HG03103 (cell line): Measurements from ENCODE around the gene NOP14.
"Not testable (repeated sequence)": the region's sequence is repeated elsewhere in the genome, so short reads cannot be mapped to it uniquely, and the experiment has no call there.

ENCODE experiments used
- ATAC-seq: cut with Tn5 transposase; IDR thresholded peaks from one replicate; pipeline ENCODE4 v1.9.1; 2021; ENCODE audit warnings: low read depth; ENCODE audit not compliant: unreplicated experiment

The NOP14 gene

DNA sequence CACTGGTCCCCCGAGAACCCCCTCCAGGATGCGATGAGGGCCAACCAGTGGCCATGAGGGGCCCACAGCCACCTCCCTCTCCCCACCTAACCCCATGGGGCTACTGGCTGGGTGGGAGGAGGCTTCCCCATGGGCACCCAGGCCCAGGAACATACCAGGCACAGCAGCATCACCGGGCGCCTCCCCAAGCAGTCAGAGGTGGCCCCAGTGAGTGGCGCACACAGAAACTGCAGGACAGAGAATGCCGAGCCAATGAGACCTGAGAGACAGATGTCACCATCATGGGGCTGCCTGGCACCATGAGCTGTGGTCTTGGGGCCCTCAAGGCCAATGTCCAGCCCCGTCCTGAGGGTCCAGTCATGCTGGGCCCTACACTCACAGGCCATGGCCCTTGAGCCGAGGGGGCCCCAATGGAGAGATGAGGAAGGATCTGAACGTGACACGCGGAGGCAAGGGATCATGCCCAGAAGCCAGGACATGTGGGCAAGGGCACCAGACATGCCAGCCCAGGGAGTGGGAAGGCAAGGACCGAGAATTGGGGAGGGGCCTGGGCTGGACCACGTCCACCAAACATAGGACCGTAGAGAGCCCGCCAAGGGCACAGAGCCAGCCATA is 30.1 kb downstream of the NOP14 start:
- no peak for ATAC-seq

DNA sequence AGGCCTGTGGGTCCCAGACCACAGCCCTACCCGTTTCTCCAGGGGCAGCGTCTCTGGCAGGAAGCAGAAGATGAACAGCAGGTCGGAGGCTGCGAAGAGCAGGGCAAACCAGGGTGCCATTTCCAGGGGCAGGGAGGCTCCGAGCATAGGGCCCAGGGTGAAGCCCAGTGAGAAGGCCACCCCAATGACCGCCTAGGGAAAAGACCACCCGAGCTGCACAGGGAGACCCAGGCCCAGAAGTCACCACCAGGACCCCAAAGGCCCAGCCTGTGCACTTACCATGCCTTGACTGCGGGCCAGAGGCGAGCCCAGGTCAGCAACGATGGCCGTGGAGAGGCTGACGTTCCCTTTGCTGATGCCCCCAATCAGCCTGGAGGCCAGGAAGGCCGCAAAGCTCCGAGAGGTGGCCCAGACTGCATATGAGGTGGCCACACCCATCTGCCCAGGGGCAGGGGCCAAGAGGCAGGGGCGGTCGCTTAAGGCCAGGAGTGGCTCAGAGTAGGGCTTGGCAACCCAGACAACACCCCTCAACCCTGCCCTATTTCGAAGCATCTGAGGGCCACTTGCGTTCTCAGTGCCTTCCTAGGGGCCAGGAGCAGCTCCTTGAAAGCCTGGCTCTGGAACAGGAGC is 30.8 kb downstream of the NOP14 start:
- no peak for ATAC-seq

DNA sequence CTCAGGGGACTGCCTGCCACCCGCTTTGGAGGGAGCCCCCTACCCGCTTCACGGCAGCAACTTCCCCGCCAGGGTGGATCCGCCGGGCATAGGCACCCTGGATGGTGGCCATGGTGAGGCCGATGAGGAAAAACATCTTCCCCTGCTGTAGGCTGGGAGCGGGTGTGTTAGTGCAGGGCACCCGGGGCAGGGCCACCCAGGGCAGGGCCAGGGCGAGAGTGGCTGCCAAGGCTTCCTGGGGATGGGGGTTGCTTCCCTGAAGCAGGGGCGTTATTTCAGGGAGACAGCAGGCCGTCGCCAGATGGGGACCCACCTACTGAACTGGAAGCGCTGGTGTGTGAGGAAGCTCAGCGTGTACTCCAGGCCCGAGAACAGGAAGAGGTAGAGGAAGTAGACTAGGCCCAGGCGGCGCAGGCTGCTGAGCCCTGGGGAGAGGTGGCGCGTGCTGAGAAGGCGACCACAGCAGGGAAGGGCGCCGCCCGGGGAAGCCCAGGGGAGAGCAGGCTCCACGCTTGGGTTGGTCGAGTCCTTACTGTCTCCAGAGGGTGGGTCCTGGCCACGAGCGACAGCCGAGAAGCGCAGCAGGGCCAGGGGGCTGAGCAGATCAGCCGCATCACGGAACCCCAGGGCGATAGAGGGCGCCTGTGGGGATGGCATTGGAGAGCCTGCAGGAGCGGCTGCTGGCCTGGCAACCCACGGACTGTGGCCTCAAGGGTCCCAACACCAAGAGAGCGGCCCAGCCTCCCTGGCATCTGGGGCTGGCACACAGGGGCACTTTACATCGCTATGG is 31.5 kb downstream of the NOP14 start:
- no peak for ATAC-seq

DNA sequence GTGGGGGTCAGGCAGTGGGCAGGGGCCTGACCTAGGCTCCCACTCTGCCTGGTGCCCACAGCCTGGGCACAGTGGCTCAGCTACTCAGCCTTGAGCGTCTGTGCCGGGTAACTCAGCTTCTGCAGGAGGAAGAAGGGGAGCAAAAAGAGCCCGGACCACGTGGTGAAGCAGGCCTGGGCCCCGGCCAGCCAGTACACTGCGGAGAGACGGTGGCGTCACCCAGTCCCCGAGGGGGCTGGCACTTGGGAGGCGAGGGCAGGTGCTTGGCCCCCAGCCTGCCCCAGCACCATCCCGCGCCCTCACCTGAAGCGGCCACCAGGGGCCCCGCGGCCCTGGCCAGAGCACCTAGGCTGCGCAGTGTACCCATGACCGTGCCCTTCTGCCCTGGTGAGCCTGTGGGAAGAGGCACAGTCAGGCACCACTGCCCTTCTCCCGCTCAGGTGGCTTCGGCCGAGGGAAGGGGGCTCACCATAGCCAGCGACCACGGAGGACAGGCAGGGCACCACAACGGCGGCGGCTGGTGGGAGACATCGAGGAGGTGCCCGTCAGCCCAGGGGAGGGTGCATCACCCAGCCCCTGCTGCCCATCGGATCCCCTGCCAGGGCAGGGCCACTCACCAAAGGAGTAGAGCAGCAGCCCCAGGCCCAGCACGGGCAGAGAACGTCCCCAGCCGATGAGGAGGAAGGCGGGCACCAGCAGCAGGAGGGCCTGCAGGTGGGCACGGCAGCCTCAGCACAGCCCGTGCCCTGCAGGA is 32.3 kb downstream of the NOP14 start:
- no peak for ATAC-seq

DNA sequence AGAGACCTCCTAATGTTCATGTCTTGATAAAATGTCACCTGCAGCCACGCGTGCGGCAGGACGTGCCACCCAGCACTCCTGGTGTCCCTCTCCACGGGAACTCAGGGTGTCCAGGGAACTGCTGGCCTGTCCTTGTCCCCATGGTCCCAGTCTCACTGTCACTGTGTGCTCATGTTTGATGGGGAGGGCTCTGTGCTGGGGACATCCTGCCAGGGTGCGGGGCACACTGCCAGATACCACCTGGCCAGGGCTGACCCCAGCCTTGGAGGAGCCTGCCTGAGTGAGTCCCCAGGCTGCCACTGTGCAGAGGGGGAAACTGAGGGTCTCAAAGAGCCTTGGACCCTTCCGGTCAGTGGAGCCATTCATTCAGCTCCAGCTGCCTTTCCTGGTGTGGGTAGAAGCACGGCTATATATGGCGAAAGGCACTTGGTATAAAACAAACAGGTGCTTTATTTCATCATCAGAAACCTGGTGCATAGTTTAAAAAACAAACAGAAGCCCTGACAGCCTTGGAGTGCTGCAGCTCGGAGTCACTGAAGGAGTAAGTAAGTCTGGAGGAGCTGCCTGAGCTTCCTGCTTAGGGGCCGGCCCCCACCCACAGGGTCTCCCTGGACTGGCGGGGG is 33.0 kb downstream of the NOP14 start:
- ATAC-seq, result no peak

DNA sequence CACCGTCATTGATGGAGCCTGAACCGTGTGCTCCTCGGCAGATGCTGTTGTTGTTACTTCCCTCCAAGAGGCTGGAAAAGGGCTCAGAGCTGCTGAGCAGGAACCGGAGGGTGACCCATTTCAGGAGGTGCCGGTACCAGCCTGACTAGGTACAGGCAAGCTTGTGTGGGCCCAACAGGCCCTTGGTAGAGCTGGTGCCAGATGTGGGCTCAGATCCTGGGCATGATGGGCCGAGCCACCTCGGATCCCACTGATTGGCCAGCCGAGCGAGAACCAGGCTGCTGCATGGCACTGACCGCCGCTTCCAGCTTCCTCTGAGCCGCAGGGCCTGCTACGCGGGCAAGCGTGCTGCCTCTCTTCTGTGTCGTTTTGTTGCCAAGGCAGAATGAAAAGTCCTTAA is 33.7 kb downstream of the NOP14 start:
- ATAC-seq, result no peak

DNA sequence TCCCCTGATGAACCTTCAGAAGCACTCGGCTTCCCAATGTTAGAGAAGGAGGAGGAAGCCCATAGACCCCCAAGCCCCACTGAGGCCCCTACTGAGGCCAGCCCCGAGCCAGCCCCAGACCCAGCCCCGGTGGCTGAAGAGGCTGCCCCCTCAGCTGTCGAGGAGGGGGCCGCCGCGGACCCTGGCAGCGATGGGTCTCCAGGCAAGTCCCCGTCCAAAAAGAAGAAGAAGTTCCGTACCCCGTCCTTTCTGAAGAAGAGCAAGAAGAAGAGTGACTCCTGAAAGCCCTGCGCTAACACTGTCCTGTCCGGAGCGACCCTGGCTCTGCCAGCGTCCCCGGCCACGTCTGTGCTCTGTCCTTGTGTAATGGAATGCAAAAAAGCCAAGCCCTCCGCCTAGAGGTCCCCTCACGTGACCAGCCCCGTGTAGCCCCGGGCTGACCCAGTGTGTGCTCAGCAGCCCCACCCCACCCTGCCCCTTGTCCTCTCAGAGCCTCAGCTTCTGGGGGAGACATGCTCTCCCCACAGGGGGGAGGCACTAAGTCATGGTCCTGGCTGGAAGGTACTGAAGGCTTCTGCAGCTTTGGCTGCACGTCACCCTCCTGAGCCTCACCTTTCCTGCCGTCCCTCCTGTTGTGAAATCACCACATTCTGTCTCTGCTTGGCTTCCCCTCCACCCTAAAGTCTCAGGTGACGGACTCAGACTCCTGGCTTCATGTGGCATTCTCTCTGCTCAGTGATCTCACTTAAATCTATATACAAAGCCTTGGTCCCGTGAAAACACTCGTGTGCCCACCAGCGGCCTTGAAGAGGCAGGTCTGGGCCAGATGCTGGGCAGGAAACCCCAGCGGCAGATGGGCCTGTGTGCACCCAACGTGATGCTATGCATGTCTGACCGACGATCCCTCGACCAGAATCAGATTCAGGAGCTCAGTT is 34.7 kb downstream of the NOP14 start:
- ATAC-seq, result no peak

DNA sequence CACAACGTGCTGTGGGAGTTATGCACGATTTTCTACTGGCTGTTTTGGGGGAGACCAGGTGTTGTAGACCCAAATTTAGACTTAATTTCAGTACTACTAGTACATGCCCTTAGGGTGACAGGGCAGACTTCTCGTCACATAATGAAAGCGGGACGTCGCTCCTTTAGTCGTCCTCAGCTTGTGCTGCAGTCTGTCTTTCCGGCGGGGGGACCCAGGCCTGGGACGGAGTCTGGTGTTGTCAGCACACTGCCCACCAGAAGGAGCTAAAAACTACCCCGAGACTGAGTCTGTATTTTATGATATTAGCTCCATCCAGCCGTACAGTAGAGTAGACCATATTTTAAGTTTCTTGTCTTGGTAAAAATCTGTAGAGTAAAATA is 35.5 kb downstream of the NOP14 start:
- ATAC-seq, result no peak

DNA sequence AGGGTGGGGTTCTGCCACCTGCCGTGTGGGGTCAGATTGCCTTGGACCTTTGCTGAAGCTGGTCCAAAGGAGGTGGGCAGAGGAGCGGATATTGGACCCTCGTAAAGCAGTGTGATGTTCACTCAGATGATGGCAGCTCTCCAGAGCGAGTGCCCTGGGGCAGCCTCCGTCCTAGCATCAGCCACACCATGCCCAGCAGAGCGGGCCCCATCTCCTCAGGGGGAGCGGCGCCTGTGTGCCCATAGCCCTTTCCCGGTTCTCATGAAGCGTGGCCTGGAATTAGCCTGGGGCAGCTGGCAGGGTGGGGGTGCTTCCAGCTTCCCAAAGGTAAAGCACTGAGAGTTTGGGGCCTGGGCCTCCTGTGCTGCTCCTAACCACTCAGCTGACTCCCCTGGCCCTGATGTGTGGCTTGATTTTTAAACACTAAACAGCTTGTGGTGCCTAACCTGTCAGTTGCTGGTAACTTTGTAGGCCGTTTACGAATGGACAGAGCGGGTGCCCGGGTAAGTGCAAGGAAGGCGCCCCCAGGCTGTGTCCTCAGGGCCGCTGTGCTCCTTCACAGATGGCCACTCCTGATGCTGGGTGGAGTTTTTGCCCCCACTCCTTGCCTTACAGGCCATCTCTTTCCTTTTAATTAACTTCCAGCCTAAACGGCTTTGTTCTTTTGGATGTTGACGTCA is 36.0 kb downstream of the NOP14 start:
- no peak for ATAC-seq

DNA sequence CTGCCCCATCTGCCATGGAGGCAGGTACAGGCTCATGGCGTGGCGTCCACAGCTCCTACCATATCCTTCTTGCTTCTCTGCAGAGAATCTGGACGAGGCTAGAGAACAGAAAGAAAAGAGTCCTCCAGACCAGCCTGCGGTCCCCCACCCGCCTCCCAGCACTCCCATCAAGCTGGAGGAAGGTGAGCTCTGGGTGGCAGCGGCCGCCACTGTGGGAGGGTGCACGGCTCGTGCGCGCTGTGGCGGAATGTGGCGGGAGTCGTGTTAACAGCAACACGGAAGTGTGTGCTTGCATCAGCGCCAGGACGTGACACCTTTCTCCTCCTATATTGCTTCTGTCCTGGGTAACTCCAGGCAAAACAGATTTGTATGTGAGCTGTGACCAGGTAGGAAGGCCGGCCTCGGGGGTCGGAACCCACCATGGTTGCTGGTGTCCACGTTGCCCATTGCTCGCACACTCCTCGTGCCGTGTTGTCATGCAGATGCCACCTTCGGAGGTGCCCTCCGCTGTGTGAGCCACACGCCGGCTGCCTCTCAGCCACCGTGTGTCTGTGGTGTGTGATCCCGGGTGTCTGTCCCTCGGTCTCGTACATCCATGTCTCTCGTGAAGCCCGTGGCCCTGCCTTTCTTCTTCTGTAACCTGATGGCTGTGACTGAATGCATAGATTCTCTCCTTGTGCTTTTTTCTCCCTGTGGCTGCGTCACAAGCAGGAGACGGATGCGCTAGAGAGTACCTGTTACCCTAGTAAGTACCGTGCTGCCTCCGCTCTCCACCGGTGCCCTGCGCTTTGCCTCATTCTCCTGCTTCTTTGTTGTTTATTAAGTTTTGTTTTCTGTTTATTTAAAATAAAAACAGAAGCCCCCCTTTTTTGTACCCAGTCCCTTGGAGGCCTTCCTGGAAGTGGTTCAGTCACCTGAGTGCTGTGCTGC is 37.0 kb downstream of the NOP14 start:
- no peak for ATAC-seq

DNA sequence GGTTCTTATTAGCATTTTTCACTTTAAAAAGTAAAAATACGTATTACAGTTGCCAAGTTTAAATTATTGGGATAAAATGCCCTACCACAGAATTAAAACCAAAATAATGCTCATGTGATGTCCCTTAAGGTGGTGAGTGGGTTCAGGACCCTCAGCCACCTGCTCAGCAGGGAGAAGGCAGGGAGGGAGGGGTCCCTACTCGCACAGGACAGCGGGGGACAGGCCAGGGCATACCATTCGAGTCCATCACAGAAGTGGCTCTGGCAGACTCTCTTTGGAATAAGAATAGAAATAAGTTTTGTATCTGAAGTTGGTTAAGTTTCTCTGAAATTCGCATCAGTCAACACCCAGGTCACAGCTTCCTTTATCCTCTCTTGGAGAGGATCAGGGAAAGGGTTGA is 37.7 kb downstream of the NOP14 start:
- no peak for ATAC-seq

DNA sequence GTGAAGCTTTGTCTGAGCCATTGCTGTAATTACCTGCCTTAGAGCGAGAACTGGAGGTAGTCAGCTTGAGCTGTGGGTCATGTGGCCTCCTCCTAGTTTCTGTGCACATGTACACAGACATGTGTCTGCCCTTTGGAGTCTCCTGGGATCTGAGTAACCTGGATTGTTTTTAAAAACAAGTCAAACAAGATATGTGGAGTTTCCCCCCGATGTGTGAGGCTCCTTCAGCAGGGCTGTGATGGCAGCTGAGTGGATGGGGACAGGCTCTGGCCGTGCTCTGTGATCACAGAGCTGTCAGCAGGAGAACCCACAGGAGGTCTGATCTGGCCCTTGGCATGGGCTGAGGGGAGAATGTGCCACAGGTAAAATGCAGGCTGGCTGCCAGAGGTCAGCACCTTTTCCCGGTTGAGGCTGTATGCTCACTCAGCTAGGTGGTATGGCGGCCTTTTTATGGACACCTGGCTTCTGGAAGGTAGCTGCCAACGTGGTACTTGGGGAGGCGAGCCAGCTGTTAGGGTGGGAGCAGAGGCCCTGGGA is 38.4 kb downstream of the NOP14 start:
- no peak for ATAC-seq

DNA sequence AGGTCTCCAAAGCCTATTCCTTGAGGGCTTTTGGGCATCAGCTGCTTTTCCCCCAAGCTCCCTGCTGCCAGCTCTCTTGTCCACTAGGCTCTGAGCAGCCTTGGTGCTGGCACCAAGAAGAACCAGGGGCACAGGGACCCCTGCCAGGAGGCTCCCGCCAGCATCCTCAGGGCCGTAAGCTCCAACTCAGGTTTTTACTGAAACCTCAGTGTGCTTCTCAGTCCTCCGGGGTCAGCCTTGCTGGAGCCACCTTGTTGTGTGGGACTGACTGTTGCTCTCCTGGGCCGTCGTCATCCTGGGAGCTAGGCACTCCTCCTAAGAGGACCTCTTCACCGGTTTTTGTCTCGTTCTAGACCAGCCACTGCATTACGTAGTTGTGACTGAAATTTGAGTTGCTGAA is 38.9 kb downstream of the NOP14 start:
- no peak for ATAC-seq

DNA sequence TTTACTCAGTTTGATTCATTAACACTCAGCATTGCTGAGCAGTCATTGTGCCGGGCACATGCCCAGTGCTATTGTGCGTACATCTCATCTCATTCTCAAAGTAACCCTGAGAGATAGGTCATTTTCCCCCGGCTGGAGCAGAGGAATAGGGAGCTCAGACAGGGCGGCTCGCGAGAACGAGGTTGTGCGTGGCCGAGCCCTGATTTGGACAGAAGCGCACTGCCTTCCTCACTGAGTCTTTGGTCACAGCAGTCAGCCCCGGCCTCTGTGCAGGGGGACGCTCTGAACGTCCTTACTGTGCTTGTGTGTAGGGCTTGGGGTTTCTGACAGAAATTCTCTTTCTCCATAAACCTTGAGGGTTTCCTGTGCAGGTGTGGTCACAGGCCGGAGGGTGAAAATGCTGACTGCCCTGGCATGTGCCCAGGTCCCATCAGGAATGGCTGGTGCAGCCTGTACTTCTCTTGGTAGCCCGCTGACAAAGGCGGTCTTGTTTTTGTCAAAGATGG is 39.5 kb downstream of the NOP14 start:
- no peak for ATAC-seq

DNA sequence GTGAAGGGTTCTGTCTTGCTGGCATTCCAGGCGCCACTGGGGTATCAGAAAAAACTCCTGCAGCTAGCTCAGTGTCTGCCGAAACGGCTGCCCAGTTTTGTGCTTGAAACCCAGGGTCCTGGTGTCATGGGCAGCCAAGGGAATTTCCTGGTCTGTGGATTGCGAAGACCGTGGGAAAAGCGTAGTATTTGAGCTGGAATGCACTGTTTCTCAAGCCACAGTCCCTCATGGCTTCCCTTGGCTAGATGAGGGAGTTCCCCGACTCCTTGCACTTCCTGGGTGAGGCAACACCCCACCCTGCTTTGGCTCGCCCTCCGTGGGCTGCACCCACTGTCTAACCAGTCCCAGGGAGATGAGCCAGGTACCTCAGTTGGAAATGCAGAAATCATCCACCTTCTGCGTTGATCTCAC is 40.1 kb downstream of the NOP14 start:
- ATAC-seq, result no peak

DNA sequence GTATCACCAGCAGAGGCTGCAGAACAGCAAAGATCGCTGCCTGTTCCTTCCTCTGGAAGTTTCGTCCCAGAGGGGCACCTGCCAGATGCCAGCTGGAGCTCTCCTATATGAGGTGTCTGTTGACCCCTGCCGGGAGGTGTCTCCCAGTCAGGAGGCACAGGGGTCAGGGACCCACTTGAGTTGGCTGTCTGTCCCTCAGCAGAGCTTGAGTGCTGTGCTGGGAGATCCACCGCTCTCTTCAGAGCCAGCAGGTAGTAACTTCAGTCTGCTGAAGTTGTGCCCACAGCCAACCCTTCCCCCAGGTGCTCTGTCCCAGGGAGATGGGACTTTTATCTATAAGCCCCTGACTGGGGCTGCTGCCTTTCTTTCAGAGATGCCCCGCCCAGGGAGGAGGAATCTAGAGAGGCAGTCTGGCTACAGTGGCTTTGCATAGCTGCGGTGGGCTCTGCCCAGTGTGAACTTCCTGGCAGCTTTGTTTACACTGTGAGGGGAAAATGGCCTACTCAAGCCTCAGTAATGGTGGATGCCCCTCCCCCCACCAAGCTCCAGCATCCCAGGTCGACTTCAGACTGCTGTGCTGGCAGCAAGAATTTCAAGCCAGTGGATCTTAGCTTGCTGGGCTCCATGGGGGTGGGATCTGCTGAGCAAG is 40.6 kb downstream of the NOP14 start:
- not testable (repeated sequence) for ATAC-seq

DNA sequence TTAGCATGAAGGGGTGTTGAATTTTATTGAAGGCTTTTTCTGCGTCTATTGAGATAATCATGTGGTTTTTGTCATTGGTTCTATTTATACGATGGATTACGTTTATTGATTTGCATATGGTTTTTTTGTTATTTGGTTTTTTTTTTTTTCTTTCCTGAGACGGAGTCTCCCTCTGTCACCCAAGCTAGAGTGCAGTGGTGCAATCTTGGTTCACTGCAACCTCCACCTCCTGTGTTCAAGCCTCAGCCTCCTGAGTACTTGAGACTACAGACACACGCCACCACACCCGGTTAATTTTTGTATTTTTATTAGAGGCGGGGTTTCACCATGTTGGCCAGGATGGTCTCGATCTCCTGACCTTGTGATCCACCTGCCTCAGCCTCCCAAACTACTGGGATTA is 44.5 kb downstream of the NOP14 start:
- not testable (repeated sequence) for ATAC-seq
